Measurements from ENCODE around the gene RNF144A. TPM values are rescaled to one million over a fixed set of nuclear protein-coding genes. Genes with fewer than 3 reads are reported as not detected.

The RNF144A gene
- total RNA-seq, 1 donor from 2014 or later = 52.8 TPM

DNA sequence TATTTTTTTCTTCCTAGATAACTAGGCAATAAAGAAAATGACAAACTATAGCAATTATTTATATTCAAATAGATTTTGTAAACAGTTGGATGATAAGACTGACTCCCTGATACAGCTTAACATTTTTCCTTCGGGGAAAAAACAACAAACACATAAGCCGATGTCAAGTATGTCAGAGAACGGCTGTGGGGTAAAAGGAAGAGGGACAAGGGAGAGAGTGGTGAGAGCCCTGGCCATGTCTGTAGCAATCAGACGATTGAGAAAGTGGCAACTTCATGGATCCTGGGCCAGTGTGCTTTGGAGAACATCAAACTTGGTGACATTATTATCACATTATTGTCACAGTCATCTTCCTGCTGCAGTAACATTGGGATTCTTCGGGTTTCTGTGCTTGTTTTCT is 65.2 kb downstream of the RNF144A start:
- Mint-ChIP-seq H3K9me3 (peaks cover 11% of the 10 kb centered on the region), H3K4me3 (no peak overlapping the region), H3K4me1 (peaks cover 35% of the 10 kb centered on the region), H3K27me3 (ENCODE audit: low read depth) (no peaks in the 10 kb centered on the region), H3K27ac (peak overlapping the region; percentile 62), H3K36me3 (peaks cover 36% of the 10 kb centered on the region)
- no peak for DNase-seq (ENCODE audit: low spot score in 2 of 2, unreplicated experiment in 2 of 2)
- TF ChIP-seq, protein P1, sequence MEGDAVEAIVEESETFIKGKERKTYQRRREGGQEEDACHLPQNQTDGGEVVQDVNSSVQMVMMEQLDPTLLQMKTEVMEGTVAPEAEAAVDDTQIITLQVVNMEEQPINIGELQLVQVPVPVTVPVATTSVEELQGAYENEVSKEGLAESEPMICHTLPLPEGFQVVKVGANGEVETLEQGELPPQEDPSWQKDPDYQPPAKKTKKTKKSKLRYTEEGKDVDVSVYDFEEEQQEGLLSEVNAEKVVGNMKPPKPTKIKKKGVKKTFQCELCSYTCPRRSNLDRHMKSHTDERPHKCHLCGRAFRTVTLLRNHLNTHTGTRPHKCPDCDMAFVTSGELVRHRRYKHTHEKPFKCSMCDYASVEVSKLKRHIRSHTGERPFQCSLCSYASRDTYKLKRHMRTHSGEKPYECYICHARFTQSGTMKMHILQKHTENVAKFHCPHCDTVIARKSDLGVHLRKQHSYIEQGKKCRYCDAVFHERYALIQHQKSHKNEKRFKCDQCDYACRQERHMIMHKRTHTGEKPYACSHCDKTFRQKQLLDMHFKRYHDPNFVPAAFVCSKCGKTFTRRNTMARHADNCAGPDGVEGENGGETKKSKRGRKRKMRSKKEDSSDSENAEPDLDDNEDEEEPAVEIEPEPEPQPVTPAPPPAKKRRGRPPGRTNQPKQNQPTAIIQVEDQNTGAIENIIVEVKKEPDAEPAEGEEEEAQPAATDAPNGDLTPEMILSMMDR (IDR thresholded peaks at IDR 0.05; ENCODE audit: unreplicated experiment) = no peak

DNA sequence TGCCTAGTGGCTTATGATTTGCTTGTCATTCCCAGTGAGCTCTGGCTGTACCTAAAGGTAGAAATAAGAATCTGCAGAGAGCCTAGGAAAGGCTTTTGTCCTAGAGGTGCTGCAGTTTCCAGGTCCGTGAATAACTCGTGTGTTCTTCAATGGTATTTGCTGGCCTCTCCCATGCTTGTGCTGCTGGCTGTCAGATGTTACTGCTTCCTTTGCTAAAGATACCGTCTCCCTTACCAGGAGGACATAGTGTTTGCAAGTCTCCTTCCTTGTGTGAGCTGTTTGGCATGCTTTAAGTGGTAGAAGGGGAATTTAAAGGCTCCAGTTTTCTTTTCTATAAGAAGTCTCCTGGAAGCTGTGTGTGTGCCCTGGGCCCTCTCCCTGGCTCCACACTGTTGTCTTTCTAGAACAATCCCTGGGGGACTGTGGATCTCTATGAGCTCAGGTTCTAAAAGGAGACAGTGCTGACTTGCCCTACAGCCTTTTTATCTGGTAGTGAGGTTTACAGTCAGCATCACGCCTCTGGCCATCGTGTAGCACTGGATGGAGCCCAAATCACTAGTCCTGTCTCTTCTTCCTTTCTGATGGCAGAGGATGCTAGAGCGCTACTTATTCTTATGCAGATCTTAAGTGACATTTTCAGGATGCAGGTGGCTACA is 65.8 kb downstream of the RNF144A start:
- H3K4me1 Mint-ChIP-seq = peaks cover 38% of the 10 kb centered on the region
- TF ChIP-seq, protein P1 (IDR thresholded peaks at IDR 0.05; ENCODE audit: unreplicated experiment) = no peak
- peak overlapping the region; percentile 62 for H3K27ac Mint-ChIP-seq
- peaks cover 34% of the 10 kb centered on the region for H3K36me3 Mint-ChIP-seq
- DNase-seq (ENCODE audit: low spot score in 2 of 2, unreplicated experiment in 2 of 2) = no peak
- no peak overlapping the region for H3K4me3 Mint-ChIP-seq
- no peaks in the 10 kb centered on the region for H3K27me3 Mint-ChIP-seq (ENCODE audit: low read depth)
- H3K9me3 Mint-ChIP-seq = peaks cover 11% of the 10 kb centered on the region

DNA sequence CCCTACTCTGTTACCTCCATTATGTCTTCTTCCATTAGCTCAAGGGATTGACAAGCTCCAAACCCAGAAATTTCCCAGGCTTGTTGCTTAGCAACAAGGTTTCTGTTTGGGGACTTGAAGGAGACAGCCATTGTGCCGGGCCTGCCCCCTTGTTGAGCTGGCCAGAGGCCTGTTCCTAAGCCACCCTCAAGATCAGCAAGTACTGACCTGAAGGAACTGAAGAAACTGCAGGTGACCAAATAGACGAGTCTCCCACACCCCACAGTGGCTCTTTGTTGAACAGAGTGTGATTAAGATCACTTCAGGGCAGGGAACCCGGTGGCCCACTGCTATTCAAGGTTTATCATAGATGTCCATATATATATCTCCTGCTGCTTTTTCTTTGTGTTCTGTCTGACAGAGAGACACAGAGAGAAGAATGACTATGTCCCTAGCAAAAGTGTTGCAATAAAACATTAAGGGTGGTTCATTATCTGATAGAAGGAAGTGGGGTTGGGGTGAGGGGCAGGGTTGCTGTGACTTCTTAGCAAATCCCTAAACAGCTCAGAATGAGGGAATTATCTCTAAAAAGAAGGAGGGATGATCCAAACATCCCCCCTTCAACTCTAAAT is 69.2 kb downstream of the RNF144A start:
- no peaks in the 10 kb centered on the region for H3K27me3 Mint-ChIP-seq (ENCODE audit: low read depth)
- no peak for DNase-seq (ENCODE audit: low spot score in 2 of 2, unreplicated experiment in 2 of 2)
- H3K27ac Mint-ChIP-seq = peak overlapping the region; percentile 41
- H3K4me1 Mint-ChIP-seq = peaks cover 38% of the 10 kb centered on the region
- no peak overlapping the region for H3K4me3 Mint-ChIP-seq
- peaks cover 8% of the 10 kb centered on the region for H3K9me3 Mint-ChIP-seq
- TF ChIP-seq, protein P1 (IDR thresholded peaks at IDR 0.05; ENCODE audit: unreplicated experiment) = no peak
- peaks cover 30% of the 10 kb centered on the region for H3K36me3 Mint-ChIP-seq

DNA sequence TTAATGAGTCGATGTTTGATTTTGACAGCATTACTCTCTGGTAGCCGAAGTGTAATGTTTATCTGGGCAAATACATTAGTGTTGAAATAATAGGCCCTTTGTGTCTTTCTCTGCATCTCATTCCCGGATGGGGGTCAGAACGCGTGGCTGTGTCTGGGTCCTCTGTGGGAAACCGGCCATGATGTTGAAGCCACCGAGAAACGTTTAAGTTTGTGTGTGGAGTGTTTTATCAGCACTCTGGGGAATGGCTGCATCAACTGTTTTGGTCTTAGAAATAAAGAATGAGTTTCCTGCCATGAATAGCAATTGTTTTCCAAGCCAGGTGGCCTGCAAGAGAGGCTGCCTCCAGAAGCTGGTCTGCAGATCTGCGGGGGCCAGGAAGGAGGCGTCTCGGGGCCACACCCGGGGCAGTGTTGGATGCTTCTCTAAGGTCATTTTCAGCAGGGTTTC is 69.7 kb downstream of the RNF144A start:
- Mint-ChIP-seq H3K36me3 (peaks cover 30% of the 10 kb centered on the region), H3K4me3 (no peak overlapping the region), H3K9me3 (peaks cover 6% of the 10 kb centered on the region), H3K27ac (peak overlapping the region; percentile 87), H3K27me3 (ENCODE audit: low read depth) (no peaks in the 10 kb centered on the region), H3K4me1 (peaks cover 38% of the 10 kb centered on the region)
- TF ChIP-seq, protein P1 (IDR thresholded peaks at IDR 0.05; ENCODE audit: unreplicated experiment) = no peak
- no peak for DNase-seq (ENCODE audit: low spot score in 2 of 2, unreplicated experiment in 2 of 2)

DNA sequence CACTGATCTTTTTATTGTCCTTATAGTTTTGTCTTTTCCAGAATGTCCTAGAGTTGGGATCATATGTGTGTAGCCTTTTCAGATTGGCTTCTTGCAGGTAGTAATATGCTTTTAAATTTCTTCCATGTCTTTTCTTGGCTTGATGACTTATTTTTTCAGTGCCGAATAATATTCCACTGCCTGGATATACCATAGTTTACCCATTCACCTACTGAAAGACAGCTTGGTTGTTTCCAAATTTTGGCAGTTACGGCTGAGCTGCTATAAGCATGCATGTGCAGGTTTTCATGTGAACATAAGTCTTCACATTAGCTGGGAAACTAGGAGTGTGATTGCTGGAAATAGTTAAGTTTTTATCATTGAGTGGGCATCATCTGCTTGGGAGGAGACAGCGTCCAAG is 73.7 kb downstream of the RNF144A start:
- H3K9me3 Mint-ChIP-seq = peaks cover 6% of the 10 kb centered on the region
- no peak overlapping the region for H3K27ac Mint-ChIP-seq
- no peak overlapping the region for H3K4me3 Mint-ChIP-seq

More for the DNA sequence above, 73.7 kb downstream of the RNF144A start:
- Mint-ChIP-seq H3K27me3 (ENCODE audit: low read depth) (no peaks in the 10 kb centered on the region), H3K4me1 (peaks cover 18% of the 10 kb centered on the region), H3K36me3 (peaks cover 38% of the 10 kb centered on the region)
- TF ChIP-seq, protein P1 (IDR thresholded peaks at IDR 0.05; ENCODE audit: unreplicated experiment) = no peak
- DNase-seq (ENCODE audit: low spot score in 2 of 2, unreplicated experiment in 2 of 2) = no peak
